ENCODE measurements around the gene QDPR. TPM values are rescaled to one million over a fixed set of nuclear protein-coding genes. Genes with fewer than 3 reads are reported as not detected.

The QDPR gene
- total RNA-seq, 2 donors from 2014 or later: 5.8 to 14.8 TPM

DNA sequence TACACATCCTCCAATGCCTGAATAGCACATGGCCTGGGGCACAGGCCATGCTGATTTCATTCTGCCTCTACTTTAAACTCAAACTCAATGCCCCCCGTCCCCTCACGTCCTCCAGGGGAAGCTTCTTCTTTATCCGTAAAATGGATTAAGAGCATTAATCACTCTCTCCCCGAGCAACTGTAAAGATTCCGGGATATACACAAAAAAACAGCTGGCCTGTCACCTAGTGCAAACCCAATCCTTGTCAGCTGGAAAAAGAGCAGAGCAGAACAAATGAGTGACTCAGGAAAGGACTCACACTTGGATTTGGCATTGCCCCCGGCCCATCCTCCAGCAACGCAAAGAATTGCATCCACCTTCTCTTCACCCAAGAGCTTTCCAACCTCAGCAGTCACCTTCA lies 7.8 kb downstream of the QDPR start:
- no peak overlapping the region for H3K4me3 ChIP-seq
- no peaks in the 10 kb centered on the region for H3K9me3 ChIP-seq
- no peak overlapping the region for H3K27ac ChIP-seq
- no peaks in the 10 kb centered on the region for H3K27me3 ChIP-seq
- TF ChIP-seq, protein P1, sequence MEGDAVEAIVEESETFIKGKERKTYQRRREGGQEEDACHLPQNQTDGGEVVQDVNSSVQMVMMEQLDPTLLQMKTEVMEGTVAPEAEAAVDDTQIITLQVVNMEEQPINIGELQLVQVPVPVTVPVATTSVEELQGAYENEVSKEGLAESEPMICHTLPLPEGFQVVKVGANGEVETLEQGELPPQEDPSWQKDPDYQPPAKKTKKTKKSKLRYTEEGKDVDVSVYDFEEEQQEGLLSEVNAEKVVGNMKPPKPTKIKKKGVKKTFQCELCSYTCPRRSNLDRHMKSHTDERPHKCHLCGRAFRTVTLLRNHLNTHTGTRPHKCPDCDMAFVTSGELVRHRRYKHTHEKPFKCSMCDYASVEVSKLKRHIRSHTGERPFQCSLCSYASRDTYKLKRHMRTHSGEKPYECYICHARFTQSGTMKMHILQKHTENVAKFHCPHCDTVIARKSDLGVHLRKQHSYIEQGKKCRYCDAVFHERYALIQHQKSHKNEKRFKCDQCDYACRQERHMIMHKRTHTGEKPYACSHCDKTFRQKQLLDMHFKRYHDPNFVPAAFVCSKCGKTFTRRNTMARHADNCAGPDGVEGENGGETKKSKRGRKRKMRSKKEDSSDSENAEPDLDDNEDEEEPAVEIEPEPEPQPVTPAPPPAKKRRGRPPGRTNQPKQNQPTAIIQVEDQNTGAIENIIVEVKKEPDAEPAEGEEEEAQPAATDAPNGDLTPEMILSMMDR (IDR thresholded peaks at IDR 0.05): no peak
- peaks cover 62% of the 10 kb centered on the region for H3K36me3 ChIP-seq
- no peak for DNase-seq (ENCODE audit: low spot score)
- H3K4me1 ChIP-seq: no peaks in the 10 kb centered on the region

DNA sequence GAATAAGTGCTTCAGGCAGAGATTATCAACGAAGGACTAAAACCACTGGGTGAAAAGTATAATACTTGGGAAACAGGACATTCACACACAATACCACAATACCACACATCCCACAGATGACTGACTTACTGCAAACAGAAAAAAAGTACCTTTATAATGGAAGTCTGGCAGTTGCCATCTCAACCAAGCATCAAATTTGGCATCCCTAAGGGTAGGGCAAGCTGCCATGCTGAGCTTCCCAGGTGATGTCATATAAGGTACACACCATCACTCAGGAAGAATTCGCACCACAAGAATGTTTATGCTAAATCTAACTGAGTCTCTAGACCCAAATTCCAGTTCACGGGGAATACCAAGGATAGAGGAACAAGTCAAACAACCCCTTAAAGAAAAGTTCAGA lies 9.1 kb downstream of the QDPR start:
- Histone ChIP-seq H3K36me3 (peaks cover 60% of the 10 kb centered on the region), H3K27ac (no peak overlapping the region), H3K9me3 (no peaks in the 10 kb centered on the region), H3K4me1 (no peaks in the 10 kb centered on the region), H3K4me3 (no peak overlapping the region), H3K27me3 (no peaks in the 10 kb centered on the region)
- TF ChIP-seq, protein P1 (IDR thresholded peaks at IDR 0.05): no peak
- DNase-seq (ENCODE audit: low spot score): no peak

DNA sequence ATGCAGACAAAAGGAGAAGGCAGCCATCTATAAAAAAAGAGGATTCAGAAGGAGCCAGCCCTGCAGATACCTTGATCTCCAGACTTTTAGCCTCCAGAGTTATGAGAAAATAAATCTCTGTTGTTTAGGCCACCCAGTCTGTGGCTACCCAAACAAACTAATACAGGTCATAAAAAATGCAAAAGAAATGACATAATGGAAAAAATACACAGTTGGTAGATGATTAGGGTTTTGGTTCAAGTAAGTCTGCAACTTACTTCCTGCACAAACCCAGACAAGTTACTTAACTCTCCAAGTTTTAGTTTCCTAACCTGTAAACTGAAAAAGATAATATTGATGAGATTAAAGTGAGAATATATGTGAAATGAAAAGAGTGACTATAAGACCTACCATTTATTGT lies 11.3 kb downstream of the QDPR start:
- Histone ChIP-seq H3K4me3 (no peak overlapping the region), H3K27ac (no peak overlapping the region), H3K9me3 (no peaks in the 10 kb centered on the region), H3K36me3 (peaks cover 56% of the 10 kb centered on the region), H3K27me3 (no peaks in the 10 kb centered on the region), H3K4me1 (no peaks in the 10 kb centered on the region)
- no peak for DNase-seq (ENCODE audit: low spot score)
- TF ChIP-seq, protein P1 (IDR thresholded peaks at IDR 0.05): no peak

DNA sequence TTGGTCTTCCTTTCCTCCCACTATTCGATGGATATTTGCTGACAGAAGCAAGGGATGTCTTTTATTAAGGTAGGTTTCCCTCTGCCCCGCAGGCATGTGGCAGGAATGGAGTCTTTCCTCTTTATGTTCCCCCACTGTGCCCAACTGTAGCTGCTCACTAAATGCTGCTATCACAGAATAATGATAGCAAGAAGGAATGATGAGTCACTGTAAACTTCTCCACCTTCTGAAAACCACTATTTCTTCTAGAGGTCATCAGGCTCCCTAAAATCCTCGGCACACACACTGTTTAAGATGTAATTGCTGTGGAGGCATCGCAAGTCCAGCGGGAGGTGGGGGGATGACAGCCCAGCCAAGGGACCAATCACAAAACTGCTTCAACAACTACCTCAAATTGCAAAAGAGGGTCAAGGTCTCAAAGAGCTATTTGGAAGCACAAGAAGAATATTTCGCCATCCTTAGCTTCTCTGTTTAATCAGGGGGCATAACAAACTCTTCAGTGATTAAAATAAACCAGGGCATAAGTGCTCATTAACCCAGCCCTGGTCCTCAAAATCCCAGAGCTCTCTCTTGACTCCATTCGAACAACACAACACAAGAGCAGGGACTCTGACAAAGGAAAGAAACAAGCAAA lies 13.9 kb downstream of the QDPR start:
- Histone ChIP-seq H3K4me3 (no peak overlapping the region), H3K27ac (no peak overlapping the region), H3K4me1 (no peaks in the 10 kb centered on the region), H3K9me3 (no peaks in the 10 kb centered on the region), H3K36me3 (peaks cover 39% of the 10 kb centered on the region), H3K27me3 (no peaks in the 10 kb centered on the region)
- TF ChIP-seq, protein P1 (IDR thresholded peaks at IDR 0.05): no peak
- no peak for DNase-seq (ENCODE audit: low spot score)

DNA sequence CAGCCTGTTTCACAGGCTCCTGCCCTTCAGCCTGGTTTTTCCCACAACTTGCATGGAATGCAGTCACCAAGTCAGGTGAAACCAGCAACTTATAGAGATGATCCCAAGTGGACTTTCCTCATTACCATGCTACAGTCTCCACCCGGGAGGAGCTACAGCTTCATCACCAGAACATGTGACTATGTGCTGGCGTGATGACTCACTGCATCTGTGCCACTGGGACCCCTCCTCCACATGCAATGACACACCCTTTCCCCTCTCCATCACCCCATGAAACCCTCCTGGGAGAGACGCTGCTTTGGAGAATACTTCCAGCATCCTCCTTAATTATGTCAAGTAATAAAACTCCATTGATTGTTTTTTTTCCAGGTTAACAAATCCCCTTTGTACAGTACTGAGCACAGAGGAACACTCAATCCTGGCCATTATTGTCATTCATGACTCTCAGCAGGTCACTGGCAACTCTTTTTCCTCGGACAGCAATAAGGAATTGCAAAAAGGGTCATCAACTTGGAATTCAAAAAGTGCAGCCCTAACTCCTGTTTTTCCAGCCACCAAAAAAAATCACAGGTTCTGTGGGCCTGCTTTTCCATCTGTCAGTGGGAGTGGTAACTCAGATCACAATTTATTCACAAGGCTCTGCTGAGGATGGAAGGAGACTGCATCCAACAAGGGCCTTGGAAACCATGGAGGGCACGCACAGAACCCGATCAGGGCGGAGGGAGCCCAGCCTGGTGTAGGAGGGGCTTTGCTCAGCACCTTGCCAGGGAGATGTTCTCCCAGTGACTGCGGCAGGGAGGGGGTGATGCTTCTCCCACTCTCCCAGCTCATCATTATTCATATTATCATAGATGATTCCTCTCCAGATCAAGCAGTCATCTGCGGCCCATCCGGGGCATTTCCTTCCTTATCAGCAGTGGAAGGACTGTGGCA lies 17.4 kb downstream of the QDPR start:
- Histone ChIP-seq H3K9me3 (no peaks in the 10 kb centered on the region), H3K27me3 (no peaks in the 10 kb centered on the region), H3K4me1 (no peaks in the 10 kb centered on the region), H3K36me3 (peaks cover 37% of the 10 kb centered on the region), H3K27ac (no peak overlapping the region), H3K4me3 (no peak overlapping the region)
- DNase-seq (ENCODE audit: low spot score): no peak
- TF ChIP-seq, protein P1 (IDR thresholded peaks at IDR 0.05): no peak

Measured in right atrium auricular region (tissue), 2 donors.